Eye (tissue), 1 donor: ENCODE data around the gene DENND2D.

ENCODE experiments used
- DNase-seq: peaks from one replicate; pipeline ENCODE4 v3.0.0-alpha.2; 2015

Gene DENND2D

GRCh38 chr1:111202707-111203623 lies 2.5 kb upstream of the DENND2D start:
- no peak for DNase-seq

GRCh38 chr1:111202366-111202706 lies 1.9 kb upstream of the DENND2D start:
- DNase-seq = no peak

GRCh38 chr1:111201275-111202090 lies 1.0 kb upstream of the DENND2D start:
- no peak for DNase-seq

- no peak for DNase-seq
These were observed 336 bp upstream of the DENND2D start for GRCh38 chr1:111200802-111201161.

- no peak for DNase-seq
These were observed 1.1 kb downstream of the DENND2D start for GRCh38 chr1:111199329-111199728.

- DNase-seq = no peak
These were observed 1.6 kb downstream of the DENND2D start for GRCh38 chr1:111198836-111199235.

- no peak for DNase-seq
These were observed 2.7 kb downstream of the DENND2D start for GRCh38 chr1:111197598-111198284.

GRCh38 chr1:111196213-111196612 lies 4.2 kb downstream of the DENND2D start:
- no peak for DNase-seq

- DNase-seq = no peak
These were observed 5.3 kb downstream of the DENND2D start for GRCh38 chr1:111195002-111195684.

- DNase-seq = no peak
These were observed 6.5 kb downstream of the DENND2D start for GRCh38 chr1:111193712-111194480.

- DNase-seq = no peak
These were observed 7.6 kb downstream of the DENND2D start for GRCh38 chr1:111192658-111193519.

- DNase-seq = no peak
These were observed 8.4 kb downstream of the DENND2D start for GRCh38 chr1:111192074-111192473.

GRCh38 chr1:111191496-111191895 lies 8.9 kb downstream of the DENND2D start:
- DNase-seq = no peak

- DNase-seq = no peak
These were observed 9.5 kb downstream of the DENND2D start for GRCh38 chr1:111190931-111191451.

GRCh38 chr1:111184663-111185062 lies 15.8 kb downstream of the DENND2D start:
- no peak for DNase-seq

GRCh38 chr1:111183308-111184069 lies 17.0 kb downstream of the DENND2D start:
- DNase-seq = no peak

GRCh38 chr1:111182052-111182451 lies 18.4 kb downstream of the DENND2D start:
- no peak for DNase-seq

- no peak for DNase-seq
These were observed 20.4 kb downstream of the DENND2D start for GRCh38 chr1:111179968-111180533.

GRCh38 chr1:111176678-111177077 lies 23.8 kb downstream of the DENND2D start:
- no peak for DNase-seq

GRCh38 chr1:111175349-111175748 lies 25.1 kb downstream of the DENND2D start:
- no peak for DNase-seq
